Measurements from ENCODE around the gene MLLT10. TPM values are rescaled to one million over a fixed set of nuclear protein-coding genes. Genes with fewer than 3 reads are reported as not detected.

MLLT10 gene
- total RNA-seq, 1 experiment from 2014 or later = 72.3 TPM

DNA sequence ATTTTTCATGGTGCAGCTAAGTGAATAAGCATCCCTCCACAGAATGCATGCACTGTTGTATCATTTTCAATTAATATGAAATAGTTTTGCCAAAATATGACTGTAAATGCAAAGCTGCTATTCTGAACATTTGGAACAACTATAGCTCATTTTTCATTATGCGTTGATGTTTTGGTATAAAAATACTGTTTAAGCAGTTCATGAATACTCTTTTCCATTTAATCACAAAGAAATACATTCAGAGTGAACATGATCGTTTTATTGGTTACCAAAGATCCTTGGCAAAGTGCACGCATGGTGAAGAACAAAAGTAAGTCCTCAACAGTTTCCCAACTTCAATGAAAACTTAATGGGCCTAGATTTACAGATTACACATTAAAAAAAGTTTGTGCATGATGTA is 41.6 kb upstream of the MLLT10 start:
- no peak for DNase-seq
- Histone ChIP-seq H4K5ac (ENCODE audit: insufficient read length, low read depth, low read length) (no peak overlapping the region), H3K4me1 (ENCODE audit: insufficient read depth, low read length) (no peaks in the 10 kb centered on the region), H2BK120ac (ENCODE audit: low read depth, low read length, poor library complexity, severe bottlenecking) (no peak overlapping the region), H4K91ac (ENCODE audit: insufficient read length, low read depth, low read length) (no peak overlapping the region), H3K4me2 (ENCODE audit: insufficient read depth, insufficient read length, low read length) (no peak overlapping the region), H3K14ac (ENCODE audit: insufficient read depth, low read length) (no peak overlapping the region), H3K27ac (ENCODE audit: insufficient read length, low read depth, low read length) (no peak overlapping the region), H3K79me1 (ENCODE audit: insufficient read depth, low read depth, low read length, poor library complexity, severe bottlenecking) (no peaks in the 10 kb centered on the region), H2BK15ac (ENCODE audit: low read depth, low read length) (no peak overlapping the region), H2AK5ac (ENCODE audit: insufficient read length, low read length) (no peak overlapping the region), H3K9ac (ENCODE audit: extremely low read depth, insufficient read length, low read length) (no peak overlapping the region), H3K23me2 (ENCODE audit: insufficient read length, low read depth, low read length, poor library complexity, severe bottlenecking) (peaks cover 28% of the 10 kb centered on the region), H2BK12ac (ENCODE audit: insufficient read length, low read depth, low read length) (no peak overlapping the region), H3K9me3 (ENCODE audit: control insufficient read depth, low read depth, low read length) (no peaks in the 10 kb centered on the region), H2BK20ac (ENCODE audit: low read depth, low read length, poor library complexity, severe bottlenecking) (no peak overlapping the region), H2AFZ (ENCODE audit: low read length) (no peak overlapping the region), H3K27me3 (ENCODE audit: insufficient read depth, low read length) (no peaks in the 10 kb centered on the region), H4K8ac (replicated peaks; ENCODE audit: insufficient read length, low read depth, low read length) (no peak overlapping the region), H3T11ph (ENCODE audit: low read length) (no peak overlapping the region), H3K23ac (ENCODE audit: insufficient read length, low read depth, low read length) (no peak overlapping the region), H2BK5ac (ENCODE audit: insufficient read length, low read length) (no peak overlapping the region), H4K20me1 (ENCODE audit: control insufficient read depth, insufficient read depth, insufficient read length) (no peaks in the 10 kb centered on the region), H3K4ac (ENCODE audit: low read depth, low read length) (no peak overlapping the region), H3K18ac (ENCODE audit: insufficient read length, low read depth, low read length) (no peak overlapping the region), H3K79me2 (ENCODE audit: insufficient read depth, low read length) (no peaks in the 10 kb centered on the region), H3K56ac (ENCODE audit: insufficient read length, low read depth, low read length) (no peak overlapping the region)
- peaks cover 22 to 31% of the 10 kb centered on the region in 2 experiments for H3K4me1 Mint-ChIP-seq
- no CpG with 5 or more reads among the region's 3 CpGs for WGBS (ENCODE audit: extremely low coverage, insufficient read length, low lambda C conversion rate)
- H3K4me3 Mint-ChIP-seq = no peak overlapping the region
- TF ChIP-seq, protein P1, sequence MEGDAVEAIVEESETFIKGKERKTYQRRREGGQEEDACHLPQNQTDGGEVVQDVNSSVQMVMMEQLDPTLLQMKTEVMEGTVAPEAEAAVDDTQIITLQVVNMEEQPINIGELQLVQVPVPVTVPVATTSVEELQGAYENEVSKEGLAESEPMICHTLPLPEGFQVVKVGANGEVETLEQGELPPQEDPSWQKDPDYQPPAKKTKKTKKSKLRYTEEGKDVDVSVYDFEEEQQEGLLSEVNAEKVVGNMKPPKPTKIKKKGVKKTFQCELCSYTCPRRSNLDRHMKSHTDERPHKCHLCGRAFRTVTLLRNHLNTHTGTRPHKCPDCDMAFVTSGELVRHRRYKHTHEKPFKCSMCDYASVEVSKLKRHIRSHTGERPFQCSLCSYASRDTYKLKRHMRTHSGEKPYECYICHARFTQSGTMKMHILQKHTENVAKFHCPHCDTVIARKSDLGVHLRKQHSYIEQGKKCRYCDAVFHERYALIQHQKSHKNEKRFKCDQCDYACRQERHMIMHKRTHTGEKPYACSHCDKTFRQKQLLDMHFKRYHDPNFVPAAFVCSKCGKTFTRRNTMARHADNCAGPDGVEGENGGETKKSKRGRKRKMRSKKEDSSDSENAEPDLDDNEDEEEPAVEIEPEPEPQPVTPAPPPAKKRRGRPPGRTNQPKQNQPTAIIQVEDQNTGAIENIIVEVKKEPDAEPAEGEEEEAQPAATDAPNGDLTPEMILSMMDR (conservative IDR thresholded peaks at IDR 0.05) = no peak
- H3K9me3 Mint-ChIP-seq = no peaks in the 10 kb centered on the region; a peak in 1 of 5 replicates
- peaks cover under 1% of the 10 kb centered on the region for H3K27me3 Mint-ChIP-seq (ENCODE audit: low read depth)
- H3K36me3 Mint-ChIP-seq (ENCODE audit: insufficient read depth in 1 of 3, low read depth in 3 of 3) = peaks cover 2 to 17% (median 14%) of the 10 kb centered on the region in 3 experiments; a peak in 5 of 7 replicates
- no peak overlapping the region for H3K27ac Mint-ChIP-seq
